Activated CD4-positive, alpha-beta T cell treated with anti-CD3 and anti-CD28 coated beads, Interleukin-2, Interleukin-6, amounts not matched to agents 100 ng/mL and 50 ng/mL, durations not matched to agents 16 hours and 8 hours (primary cell): ENCODE results near the gene ASTN2.

ENCODE experiments used
- DNase-seq: peaks from one replicate; pipeline ENCODE4 v3.0.0-alpha.2; 2020

Gene ASTN2

DNA sequence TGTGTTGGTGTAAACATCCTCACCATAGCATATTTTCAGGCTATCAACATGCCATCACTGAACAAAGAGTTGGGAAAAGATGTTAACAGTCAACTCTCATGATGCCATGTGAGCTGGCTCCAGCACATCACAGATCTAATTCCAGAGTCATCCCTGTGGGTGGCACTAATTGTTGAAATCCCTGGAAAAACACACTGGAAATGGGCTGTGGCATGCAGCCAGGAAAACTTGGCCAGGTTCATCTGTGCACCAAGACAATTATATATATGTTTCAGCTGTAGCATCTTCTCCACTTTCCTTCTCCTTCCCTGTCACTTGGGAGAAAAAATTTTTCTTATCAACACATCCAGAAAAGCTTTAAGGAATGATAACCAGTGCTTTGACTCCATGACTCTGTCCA, 414.0 kb downstream of the ASTN2 start:
- no peak for DNase-seq

DNA sequence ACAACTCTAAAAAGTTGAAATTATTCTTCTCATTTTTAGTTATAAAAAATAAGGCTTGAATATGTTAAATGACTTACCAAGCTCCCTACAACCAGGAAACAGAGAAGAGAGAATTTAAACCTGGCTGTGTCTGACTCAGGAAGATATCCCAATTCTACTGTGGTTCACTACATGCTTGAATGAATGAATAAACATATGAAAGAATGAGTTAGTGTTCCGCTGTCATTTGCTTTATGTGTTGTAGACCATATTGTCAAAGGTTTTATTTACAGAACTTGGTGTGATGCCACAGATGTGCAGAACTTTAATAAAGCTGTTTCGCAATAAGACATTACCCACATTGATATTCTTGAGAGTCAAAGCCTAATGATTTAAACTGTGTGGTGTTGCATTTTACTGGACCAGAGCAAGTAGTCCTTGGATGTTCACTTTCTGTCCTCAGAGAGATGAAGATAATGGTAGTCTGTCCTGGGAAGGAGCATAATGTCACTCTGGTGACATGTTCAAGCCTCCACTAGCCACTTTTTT, 414.6 kb downstream of the ASTN2 start:
- DNase-seq = no peak

GRCh38 chr9:116998305-116998704, 416.6 kb downstream of the ASTN2 start:
- no peak for DNase-seq

DNA sequence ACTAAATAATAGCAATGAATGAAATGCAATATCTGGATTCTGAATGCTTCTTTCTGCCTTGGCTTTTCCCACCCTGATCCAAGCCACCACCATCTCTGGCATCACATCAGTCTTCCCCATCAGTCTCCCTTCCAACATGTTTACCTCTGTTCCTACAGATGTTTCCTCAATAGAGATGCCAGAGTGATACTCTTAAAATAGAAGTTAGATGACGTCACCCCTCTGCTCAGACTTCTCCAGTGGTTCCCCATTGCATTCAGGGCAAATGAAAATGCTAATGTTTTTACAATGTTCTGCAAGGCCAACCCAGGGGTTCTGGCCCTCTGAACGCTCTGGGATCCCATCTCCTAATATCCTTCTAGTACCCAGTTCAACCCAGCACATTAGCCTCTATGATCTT, 422.0 kb downstream of the ASTN2 start:
- DNase-seq = no peak

GRCh38 chr9:116991051-116991450, 423.8 kb downstream of the ASTN2 start:
- no peak for DNase-seq

GRCh38 chr9:116990592-116990991, 424.3 kb downstream of the ASTN2 start:
- no peak for DNase-seq

GRCh38 chr9:116987721-116988485, 427.0 kb downstream of the ASTN2 start:
- no peak for DNase-seq

DNA sequence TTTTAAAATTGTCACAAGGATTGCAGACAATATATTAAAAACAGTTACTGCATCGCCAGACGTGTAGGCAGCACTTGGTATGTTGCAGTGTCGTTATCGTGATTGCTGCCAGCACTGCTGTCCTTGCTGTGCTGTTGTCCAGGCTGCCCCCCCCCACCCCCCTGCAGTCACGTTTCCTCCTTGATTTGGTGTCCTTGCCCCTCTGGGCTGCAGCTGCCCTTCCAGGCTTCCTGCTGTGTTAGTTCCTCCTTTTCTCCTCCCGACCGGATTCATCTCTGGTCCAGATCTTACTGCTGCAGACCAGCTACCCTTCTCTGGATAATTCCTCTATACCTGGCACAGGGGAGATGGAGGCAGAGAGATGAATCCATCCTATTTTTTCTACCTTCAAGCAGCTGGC, 428.8 kb downstream of the ASTN2 start:
- no peak for DNase-seq

DNA sequence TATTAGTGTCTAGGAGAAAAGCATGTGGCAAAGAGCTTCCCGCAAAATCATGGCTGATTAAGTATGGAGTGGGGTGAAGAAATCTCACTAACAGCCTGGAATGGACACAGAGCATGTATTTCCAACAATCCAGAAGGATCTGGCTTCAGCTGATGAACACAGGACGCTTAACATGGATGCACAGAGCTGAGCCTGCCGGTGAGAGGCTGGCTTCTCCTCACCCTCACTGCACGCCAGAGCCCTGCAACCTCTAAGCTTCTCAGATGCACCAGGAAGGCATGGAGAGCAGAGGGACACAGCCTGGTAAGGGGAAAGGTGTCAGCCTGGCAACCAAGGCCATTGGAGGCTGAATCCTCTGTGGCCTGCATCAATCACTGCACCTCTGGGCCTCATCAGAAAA, 429.3 kb downstream of the ASTN2 start:
- DNase-seq = no peak

- DNase-seq = no peak
Observed at GRCh38 chr9:116984111-116984510, 430.7 kb downstream of the ASTN2 start.

- no peak for DNase-seq
Observed at GRCh38 chr9:116980582-116981120, 434.2 kb downstream of the ASTN2 start.

- DNase-seq = no peak
Observed at GRCh38 chr9:116979456-116979855, 435.4 kb downstream of the ASTN2 start.

GRCh38 chr9:116978155-116978554, 436.7 kb downstream of the ASTN2 start:
- no peak for DNase-seq

GRCh38 chr9:116975126-116975525, 439.7 kb downstream of the ASTN2 start:
- DNase-seq = no peak

GRCh38 chr9:116966199-116966598, 448.7 kb downstream of the ASTN2 start:
- no peak for DNase-seq

GRCh38 chr9:116964258-116964657, 450.6 kb downstream of the ASTN2 start:
- no peak for DNase-seq

GRCh38 chr9:116959809-116960208, 455.0 kb downstream of the ASTN2 start:
- no peak for DNase-seq

DNA sequence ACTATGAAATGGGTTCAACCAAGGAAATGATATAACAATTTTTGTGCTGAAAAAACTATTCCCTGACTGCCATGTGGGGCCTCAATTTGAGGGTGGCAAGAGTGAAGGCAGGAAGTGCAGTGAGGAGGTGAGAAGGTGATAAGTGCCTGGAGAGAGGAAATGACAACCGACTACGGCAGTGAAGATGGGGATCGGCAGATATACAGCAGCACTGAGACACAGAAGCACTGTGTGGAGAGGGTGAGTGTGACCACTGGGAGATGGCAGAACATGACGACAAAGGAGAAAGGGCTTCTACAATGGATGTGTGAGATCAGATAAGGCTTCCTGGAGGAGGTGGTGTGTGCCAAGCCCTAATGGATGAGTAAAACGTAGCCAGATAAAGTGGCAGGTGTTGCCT, 456.0 kb downstream of the ASTN2 start:
- DNase-seq = peak; percentile 0

DNA sequence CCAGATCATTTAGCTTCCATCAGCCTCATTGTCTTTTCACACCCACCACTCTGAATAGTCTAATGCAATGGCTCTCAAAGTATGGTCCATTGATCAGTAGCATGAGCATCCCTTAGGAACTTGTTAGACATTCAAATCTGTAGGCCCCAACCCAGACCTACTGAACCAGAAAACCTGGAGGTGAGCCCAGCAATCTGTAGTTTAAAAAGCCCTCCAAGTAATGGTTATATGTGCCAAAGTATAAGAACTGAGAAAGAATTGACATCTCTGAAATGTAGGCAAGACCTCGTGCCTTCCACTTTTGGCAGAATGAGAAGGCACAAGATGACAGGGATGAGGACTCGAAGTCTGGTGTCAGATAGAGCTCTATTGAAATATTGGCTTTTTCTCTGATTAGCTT, 460.1 kb downstream of the ASTN2 start:
- DNase-seq = no peak

DNA sequence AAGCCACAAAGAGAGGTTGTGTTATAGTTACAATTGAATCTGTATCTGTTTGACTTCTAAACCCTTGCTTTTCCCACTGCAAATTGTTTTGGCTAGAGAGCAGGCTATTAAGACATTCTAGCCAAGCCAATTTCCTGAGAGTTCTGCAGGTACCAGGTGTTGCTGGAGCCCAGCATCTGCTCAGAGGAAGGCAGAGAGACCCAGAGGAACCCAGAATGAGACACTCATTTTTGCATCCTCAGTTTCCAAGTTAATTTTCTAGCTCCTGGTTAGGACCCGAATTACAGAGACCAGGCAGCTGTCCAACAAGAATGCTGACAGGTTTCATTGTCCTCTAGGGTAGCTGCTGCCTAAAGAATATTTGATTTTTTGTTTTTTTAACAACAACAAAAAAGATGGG, 461.6 kb downstream of the ASTN2 start:
- DNase-seq = no peak

DNA sequence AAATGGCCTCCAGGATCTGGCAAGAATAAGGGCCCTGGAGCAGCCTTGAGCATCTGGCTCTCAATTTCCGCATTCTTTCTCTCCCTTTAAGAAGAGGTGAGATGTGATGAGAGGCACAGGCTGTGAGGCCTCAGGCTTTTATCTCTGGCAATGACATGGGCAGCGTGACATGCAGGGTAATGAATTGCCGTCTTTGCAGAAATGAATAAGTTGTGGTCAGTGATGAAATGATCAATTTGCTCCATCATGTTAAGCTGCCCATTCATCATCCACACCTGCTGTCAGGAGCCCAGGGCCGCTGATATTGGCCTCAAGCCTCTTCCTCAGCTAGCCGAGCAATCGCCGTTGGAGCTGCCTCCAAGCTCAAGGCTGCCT, 462.4 kb downstream of the ASTN2 start:
- DNase-seq = no peak

DNA sequence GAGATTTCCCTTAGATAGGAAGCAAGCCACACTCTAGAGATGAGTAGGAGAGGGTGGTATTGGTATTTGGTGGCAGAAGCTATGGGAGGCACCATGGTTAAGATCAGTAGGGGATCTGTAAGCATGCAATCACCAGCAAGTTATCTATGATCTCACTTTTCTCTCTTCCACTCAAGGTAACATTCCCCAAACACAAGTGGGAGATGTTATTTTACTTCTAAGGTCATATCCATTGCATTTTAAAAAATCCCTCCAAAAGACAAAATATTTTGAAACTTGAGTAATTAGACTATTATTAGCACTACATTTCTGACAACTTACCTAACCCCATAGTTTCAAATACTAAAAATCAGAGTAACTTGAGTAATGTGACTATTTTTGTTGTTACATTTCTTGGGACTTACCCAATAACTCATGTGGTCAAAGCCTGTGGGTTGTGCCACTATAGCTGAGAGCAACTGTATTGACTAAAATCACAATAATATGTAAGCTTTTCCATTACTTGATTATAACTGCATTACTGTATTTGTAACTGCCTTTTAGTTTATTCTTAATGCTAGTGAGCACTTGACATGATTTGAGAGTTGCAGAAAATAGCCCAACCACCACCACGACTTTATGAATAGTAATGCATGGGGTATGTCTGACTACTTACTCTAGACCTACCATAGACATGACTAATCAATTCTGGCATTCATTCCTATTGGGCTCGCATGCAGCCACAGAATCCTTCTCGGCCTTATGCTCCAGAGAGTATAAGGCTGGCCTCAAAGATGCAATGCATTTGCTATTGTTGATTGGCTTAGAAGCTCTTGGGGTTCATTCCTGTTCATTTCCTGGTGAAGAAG, 463.0 kb downstream of the ASTN2 start:
- peak; percentile 37 for DNase-seq

- DNase-seq = no peak
Observed at GRCh38 chr9:116945817-116946216, 469.0 kb downstream of the ASTN2 start.
